ENCODE data around the gene AMN1.
"Not testable (repeated sequence)": the region's sequence is repeated elsewhere in the genome, so short reads cannot be mapped to it uniquely, and the experiment has no call there.

Gene AMN1

GRCh38 chr12:31728917-31729640, at the start of gene AMN1:
TSS of gene AMN1 (minus strand) at chr12:31729021. CDS start at chr12:31729008, 13 bp downstream.
- peak; percentile 99 for DNase-seq (ENCODE audit: low read depth)

DNA sequence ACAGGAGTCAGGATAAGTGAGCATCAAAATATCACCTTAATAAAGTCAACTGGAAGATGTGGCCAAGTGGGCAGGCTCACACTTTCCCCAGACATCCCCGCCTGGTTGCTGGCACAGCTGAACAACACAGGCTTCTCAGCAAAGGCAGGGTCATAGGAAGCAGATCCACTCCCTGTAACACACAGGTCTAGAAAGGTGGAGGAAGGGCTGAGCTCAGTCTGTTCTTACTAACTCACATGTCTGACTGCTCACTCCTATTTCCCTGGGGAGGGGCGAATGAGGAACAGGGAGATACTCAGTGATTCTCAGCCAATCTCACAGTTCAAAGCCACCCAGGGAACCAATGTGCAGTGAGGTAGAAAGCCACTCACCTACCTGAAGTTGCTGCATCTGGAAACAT, 45.0 kb upstream of the AMN1 start:
- no peak for DNase-seq (ENCODE audit: low read depth)

GRCh38 chr12:31773223-31773750, 44.5 kb upstream of the AMN1 start:
- no peak for DNase-seq (ENCODE audit: low read depth)

GRCh38 chr12:31772685-31773222, 43.9 kb upstream of the AMN1 start:
- DNase-seq (ENCODE audit: low read depth), result no peak

- DNase-seq (ENCODE audit: low read depth), result no peak
Measured at GRCh38 chr12:31772186-31772585, 43.4 kb upstream of the AMN1 start.

DNA sequence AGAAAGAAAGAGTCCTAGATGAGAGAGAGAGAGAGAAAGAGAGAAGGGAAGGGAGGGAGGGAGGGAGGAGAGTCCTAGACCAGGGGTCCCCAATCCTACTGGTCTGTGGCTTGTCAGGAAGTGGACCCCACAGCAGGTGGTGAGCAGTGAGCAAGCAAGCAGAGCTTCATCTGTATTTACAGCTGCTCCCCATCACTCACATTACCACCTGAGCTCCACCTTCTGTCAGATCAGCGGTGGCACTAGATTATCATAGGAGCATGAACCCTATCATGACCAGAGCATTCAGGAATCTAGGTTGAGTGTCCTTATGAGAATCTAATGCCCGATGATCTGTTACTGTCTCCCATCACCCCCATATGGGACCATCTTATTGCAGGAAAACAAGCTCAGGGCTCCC, 39.2 kb upstream of the AMN1 start:
- DNase-seq (ENCODE audit: low read depth), result no peak

DNA sequence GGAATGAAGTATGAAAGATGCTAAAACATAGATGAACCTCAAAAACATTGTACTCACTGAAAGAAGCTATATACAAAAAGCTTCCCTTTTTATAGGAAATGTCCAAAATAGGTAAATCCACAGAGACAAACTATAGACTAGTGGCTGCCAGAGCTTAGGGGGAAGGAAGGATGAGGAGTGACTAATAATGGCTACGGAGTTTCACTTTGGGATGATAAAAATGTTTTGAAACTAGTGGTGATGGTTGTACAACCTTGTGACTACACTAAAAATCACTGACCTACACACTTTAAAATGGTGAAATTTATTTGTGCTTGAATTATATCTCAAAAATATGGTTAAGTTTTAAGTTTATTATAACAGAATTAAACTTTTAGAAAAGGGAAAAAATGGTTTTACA, 37.1 kb upstream of the AMN1 start:
- no peak for DNase-seq (ENCODE audit: low read depth)

- no peak for DNase-seq (ENCODE audit: low read depth)
Measured at GRCh38 chr12:31759632-31760459, 31.0 kb upstream of the AMN1 start.

- not testable (repeated sequence) for DNase-seq (ENCODE audit: low read depth)
Measured at GRCh38 chr12:31758297-31758696, 29.5 kb upstream of the AMN1 start.

- DNase-seq (ENCODE audit: low read depth), result no peak
Measured at GRCh38 chr12:31756977-31757420, 28.2 kb upstream of the AMN1 start.

DNA sequence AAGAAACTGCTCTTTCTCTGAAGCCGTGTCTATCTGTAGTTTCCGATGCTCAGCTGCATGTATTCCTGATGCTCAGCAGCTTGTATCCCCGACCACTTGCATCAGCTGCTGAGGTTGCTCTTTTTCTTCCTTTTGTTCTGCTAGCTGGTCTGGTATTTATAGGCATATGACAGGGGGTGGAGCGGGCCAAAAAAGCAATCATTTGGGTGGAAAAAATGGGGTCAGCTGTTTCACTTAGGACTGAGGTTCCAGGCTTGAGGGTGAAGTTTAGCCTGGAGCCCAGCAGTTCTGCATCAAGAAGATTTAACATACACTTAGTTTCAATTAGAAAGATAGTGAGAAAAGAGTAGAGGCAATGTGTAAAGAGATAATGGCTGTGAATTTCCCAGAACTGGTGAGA, 23.6 kb upstream of the AMN1 start:
- no peak for DNase-seq (ENCODE audit: low read depth)

- no peak for DNase-seq (ENCODE audit: low read depth)
Measured at GRCh38 chr12:31751085-31751484, 22.3 kb upstream of the AMN1 start.

DNA sequence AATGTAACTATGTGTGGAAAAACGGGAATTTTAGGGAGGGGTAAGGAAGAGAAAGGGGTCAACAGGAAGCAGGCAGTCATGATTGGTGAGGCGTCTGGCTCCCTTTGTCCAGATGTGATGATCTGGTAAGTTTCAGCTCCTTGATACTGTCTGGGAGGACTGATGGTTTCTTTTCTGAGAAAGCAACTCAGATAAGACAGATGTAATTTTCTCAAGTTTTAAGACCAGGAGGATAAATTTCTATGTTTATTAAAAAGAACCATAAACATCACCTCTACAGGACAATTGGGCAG, 21.9 kb upstream of the AMN1 start:
- DNase-seq (ENCODE audit: low read depth), result no peak

DNA sequence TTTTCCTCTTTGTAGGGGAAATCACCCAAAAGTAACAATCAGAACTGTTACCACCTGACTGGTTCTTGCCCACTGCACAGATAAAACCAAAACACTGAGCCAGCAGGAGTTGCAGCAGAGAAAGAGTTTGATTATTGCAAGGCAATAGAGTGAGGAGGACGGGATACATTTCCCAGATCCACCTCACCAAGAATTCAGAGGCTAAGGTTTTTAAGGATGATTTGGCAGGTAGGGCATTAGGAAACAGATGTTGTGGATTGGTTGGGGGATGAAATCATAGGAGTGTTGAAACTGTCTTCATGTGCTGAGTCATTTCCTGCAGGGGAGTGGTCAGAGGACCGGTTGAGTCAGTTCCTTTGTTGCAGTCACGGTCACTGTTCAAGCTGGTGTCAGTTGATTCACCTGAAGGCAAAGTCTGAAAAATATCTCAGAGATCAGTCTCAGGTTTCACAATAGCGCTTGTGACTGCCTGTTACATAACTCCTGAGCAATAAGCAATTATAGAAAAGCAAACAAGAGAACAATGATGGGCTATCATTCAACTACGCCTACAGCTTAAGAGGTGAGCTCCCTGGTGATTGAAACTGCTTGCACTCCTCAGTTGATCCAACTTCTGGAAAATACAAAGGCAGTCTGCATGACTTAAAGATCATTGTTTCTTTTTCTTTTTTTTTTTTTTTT, 20.3 kb upstream of the AMN1 start:
- peak; percentile 93 for DNase-seq (ENCODE audit: low read depth)

GRCh38 chr12:31745242-31745641, 16.4 kb upstream of the AMN1 start:
- no peak for DNase-seq (ENCODE audit: low read depth)

DNA sequence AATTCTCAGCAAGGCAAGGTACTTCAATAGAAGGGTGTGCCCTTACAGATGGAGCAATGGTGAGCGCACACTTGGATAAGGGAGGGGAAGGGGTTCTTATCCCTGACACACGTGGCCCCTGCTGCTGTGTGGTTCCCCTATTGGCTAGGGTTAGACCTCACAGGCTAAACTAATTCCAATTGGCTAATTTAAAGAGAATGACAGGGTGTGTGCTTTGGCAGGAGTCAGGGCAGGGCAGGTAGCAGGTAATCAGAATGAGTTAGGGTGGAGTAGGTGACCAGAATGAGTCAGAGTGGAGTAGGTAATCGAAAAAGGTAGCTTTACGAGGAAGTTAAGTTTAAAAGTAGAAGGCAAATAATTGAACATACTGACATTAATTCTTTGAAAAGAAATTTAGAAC, 15.5 kb upstream of the AMN1 start:
- DNase-seq (ENCODE audit: low read depth), result not testable (repeated sequence)

GRCh38 chr12:31742891-31743290, 14.1 kb upstream of the AMN1 start:
- DNase-seq (ENCODE audit: low read depth), result no peak

GRCh38 chr12:31740628-31741027, 11.8 kb upstream of the AMN1 start:
- no peak for DNase-seq (ENCODE audit: low read depth)

DNA sequence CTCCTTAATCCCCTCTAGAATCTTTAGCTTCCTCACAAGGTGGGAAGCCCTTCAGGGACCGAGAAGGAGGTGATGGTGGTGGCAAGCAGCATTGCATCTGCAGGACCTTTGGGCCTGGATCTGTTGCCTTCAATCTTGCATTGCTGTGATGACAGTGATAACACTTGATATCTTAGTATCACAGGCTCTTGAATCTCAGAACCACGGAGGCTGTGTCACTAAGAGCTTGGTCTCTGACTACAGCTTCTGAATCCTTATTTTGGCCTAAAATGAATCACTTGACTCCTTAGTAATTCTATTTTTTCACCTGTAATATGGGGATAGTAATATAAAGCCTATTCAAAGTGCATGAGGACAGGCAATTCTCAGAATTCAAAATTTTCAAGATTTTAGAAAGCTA, 8.9 kb upstream of the AMN1 start:
- DNase-seq (ENCODE audit: low read depth), result no peak

DNA sequence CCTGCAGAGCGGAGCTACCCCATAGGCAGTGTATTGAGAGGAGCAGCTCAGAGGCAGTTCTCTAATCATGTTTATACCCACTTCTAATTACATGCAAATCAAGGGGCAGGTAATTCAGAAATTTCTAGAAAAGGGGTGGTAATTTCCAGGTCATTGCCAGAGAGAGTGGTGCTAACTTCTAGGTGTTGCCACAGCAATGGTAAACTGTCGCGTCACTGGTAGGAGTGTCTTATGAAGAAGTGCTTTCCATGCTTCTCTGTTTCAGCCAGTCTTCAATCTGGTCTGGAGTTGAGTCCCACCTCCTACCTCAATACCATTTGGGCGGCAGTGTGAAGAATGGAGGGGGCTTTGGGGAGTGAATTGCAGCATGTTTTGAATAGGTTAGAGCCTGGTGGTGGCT, 8.5 kb upstream of the AMN1 start:
- no peak for DNase-seq (ENCODE audit: low read depth)

- DNase-seq (ENCODE audit: low read depth), result peak; percentile 71
Measured at GRCh38 chr12:31736472-31736871, 7.7 kb upstream of the AMN1 start.
